Measurements from ENCODE around the gene FAM185A.

The FAM185A gene

DNA sequence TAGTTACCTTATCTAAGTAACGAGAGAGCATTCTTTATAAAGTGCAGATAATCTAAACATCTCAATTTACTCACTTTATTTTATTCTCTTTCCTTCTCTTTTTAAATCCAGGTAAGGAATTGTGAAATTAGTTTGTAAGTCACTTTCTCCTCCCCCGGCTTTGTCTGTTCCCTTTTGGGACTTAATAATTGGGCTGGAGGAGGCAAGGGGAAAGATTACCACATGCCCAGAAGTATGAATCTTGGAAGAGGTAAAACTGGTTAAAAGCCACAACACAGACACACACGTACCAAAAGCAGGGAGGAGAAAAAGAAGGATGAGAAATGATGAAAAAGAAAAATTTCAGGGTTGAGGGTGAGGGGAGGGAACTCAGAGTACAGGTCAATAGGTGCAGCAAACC, 100.7 kb downstream of the FAM185A start:
- Histone ChIP-seq H3K9me3 (ENCODE audit: control insufficient read depth, insufficient read depth, low read length) (peaks cover 5% of the 10 kb centered on the region; the same call in 1 of the 2 replicates), H3K9me2 (replicated peaks; ENCODE audit: control insufficient read depth, low read length) (no peaks in the 10 kb centered on the region), H3K27me3 (ENCODE audit: control insufficient read depth, low read length) (no peaks in the 10 kb centered on the region), H4K20me1 (ENCODE audit: control insufficient read depth, insufficient read depth, low read depth, low read length) (no peaks in the 10 kb centered on the region), H3K27ac (ENCODE audit: low read depth, low read length) (no peak overlapping the region), H3K4me3 (ENCODE audit: low read length) (no peak overlapping the region), H3K79me2 (ENCODE audit: control insufficient read depth, low read length) (no peaks in the 10 kb centered on the region), H3F3A (ENCODE audit: control insufficient read depth, insufficient read depth) (no peaks in the 10 kb centered on the region), H3K4me1 (ENCODE audit: control insufficient read depth, low read length) (no peaks in the 10 kb centered on the region), H3K36me3 (ENCODE audit: control insufficient read depth, low read length) (no peaks in the 10 kb centered on the region), H3K4me2 (ENCODE audit: low read length) (no peak overlapping the region)
- TF ChIP-seq EZH2phosphoT487 (IDR thresholded peaks at IDR 0.05; ENCODE audit: borderline replicate concordance, low read length) = no peak
- TF ChIP-seq, protein P1, sequence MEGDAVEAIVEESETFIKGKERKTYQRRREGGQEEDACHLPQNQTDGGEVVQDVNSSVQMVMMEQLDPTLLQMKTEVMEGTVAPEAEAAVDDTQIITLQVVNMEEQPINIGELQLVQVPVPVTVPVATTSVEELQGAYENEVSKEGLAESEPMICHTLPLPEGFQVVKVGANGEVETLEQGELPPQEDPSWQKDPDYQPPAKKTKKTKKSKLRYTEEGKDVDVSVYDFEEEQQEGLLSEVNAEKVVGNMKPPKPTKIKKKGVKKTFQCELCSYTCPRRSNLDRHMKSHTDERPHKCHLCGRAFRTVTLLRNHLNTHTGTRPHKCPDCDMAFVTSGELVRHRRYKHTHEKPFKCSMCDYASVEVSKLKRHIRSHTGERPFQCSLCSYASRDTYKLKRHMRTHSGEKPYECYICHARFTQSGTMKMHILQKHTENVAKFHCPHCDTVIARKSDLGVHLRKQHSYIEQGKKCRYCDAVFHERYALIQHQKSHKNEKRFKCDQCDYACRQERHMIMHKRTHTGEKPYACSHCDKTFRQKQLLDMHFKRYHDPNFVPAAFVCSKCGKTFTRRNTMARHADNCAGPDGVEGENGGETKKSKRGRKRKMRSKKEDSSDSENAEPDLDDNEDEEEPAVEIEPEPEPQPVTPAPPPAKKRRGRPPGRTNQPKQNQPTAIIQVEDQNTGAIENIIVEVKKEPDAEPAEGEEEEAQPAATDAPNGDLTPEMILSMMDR (IDR thresholded peaks at IDR 0.05; ENCODE audit: low read depth, low read length, poor library complexity, severe bottlenecking) = no peak

DNA sequence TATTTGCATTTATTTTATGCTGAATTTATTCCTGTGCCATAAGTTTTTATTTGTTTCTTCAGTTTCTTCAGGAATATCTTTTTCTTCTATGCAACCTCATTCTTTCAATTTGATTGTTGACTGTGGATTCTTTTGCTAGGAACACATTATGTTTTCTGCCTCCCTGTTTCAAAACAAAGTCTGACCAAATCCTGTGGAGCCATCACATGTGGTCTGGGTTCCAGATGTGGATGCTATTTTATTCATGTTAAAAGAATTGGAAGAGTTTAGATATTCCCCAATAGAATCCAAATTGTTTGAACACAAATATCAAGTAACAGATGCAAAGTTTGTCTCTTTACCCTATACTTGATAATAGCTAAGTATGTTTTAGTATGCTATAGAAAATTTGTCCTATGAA, 107.2 kb downstream of the FAM185A start:
- no peaks in the 10 kb centered on the region for H3K4me1 ChIP-seq (ENCODE audit: control insufficient read depth, low read length)
- no peaks in the 10 kb centered on the region for H3K27me3 ChIP-seq (ENCODE audit: control insufficient read depth, low read length)
- no peaks in the 10 kb centered on the region for H3F3A ChIP-seq (ENCODE audit: control insufficient read depth, insufficient read depth)
- H3K9me2 ChIP-seq (replicated peaks; ENCODE audit: control insufficient read depth, low read length) = no peaks in the 10 kb centered on the region
- peaks cover 5% of the 10 kb centered on the region; the same call in 1 of the 2 replicates for H3K9me3 ChIP-seq (ENCODE audit: control insufficient read depth, insufficient read depth, low read length)
- H4K20me1 ChIP-seq (ENCODE audit: control insufficient read depth, insufficient read depth, low read depth, low read length) = no peaks in the 10 kb centered on the region
- no peak for TF ChIP-seq EZH2phosphoT487 (IDR thresholded peaks at IDR 0.05; ENCODE audit: borderline replicate concordance, low read length)
- TF ChIP-seq, protein P1 (IDR thresholded peaks at IDR 0.05; ENCODE audit: low read depth, low read length, poor library complexity, severe bottlenecking) = no peak
- H3K79me2 ChIP-seq (ENCODE audit: control insufficient read depth, low read length) = no peaks in the 10 kb centered on the region
- no peak overlapping the region for H3K27ac ChIP-seq (ENCODE audit: low read depth, low read length)
- no peak overlapping the region for H3K4me2 ChIP-seq (ENCODE audit: low read length)
- H3K36me3 ChIP-seq (ENCODE audit: control insufficient read depth, low read length) = no peaks in the 10 kb centered on the region
- H3K4me3 ChIP-seq (ENCODE audit: low read length) = no peak overlapping the region

All from DOHH2 (cell line).